Liver (tissue), 9 donors: Measurements from ENCODE around the gene CMTM7. TPM values are rescaled to one million over a fixed set of nuclear protein-coding genes. Genes with fewer than 3 reads are reported as not detected.

ENCODE experiments used
- DNase-seq: peaks from one replicate; pipeline ENCODE4 v3.0.0-alpha.2; 2017; ENCODE audit warnings: low spot score
- H3K27ac ChIP-seq, 2 donors: one replicate each; pipeline ENCODE4 v1.7.0; 2013; ENCODE audit warnings: inconsistent platforms in 2 of 2, low read length in 2 of 2, control low read depth in 1 of 2, low read depth in 1 of 2, mild to moderate bottlenecking in 1 of 2
- H3K27me3 ChIP-seq, 4 donors: one replicate each; pipeline versions ENCODE4 v1.6.1 to v1.7.0; 2013; ENCODE audit warnings: low read length in 3 of 4, inconsistent platforms in 1 of 4, mild to moderate bottlenecking in 1 of 4, moderate library complexity in 1 of 4; ENCODE audit not compliant: control insufficient read depth in 4 of 4, insufficient read depth in 4 of 4
- H3K36me3 ChIP-seq, 4 donors: one replicate each; pipeline versions ENCODE4 v1.6.1 to v1.7.0; 2013; ENCODE audit warnings: low read length in 3 of 4, mild to moderate bottlenecking in 3 of 4, low read depth in 1 of 4, moderate library complexity in 1 of 4; ENCODE audit not compliant: control insufficient read depth in 4 of 4, insufficient read depth in 3 of 4
- H3K4me1 ChIP-seq, 4 donors: one replicate each; pipeline versions ENCODE4 v1.6.1 to v1.7.0; 2013; ENCODE audit warnings: low read length in 3 of 4, mild to moderate bottlenecking in 3 of 4, moderate library complexity in 1 of 4; ENCODE audit not compliant: control insufficient read depth in 4 of 4, insufficient read depth in 4 of 4
- H3K4me3 ChIP-seq, 3 donors: one replicate each; pipeline versions ENCODE4 v1.6.1 to v1.7.0; 2013; ENCODE audit warnings: low read length in 3 of 3, control low read depth in 1 of 3, low read depth in 1 of 3, mild to moderate bottlenecking in 1 of 3
- H3K9ac ChIP-seq, 2 donors: one replicate each; pipeline ENCODE4 v1.7.0; 2013; ENCODE audit warnings: low read length in 2 of 2, mild to moderate bottlenecking in 2 of 2, moderate library complexity in 2 of 2, control low read depth in 1 of 2, low read depth in 1 of 2
- H3K9me3 ChIP-seq, 4 donors: one replicate each; pipeline versions ENCODE4 v1.6.1 to v1.7.0; 2013; ENCODE audit warnings: low read length in 3 of 4; ENCODE audit not compliant: control insufficient read depth in 4 of 4
- EGR1 ChIP-seq, 2 donors: IDR thresholded peaks; 2 replicates each; pipeline ENCODE4 v1.6.1; 2016 to 2018; ENCODE audit warnings: antibody characterized with exemption in 2 of 2, low read depth in 2 of 2
- FOXA1 ChIP-seq: IDR thresholded peaks from 2 replicates; pipeline ENCODE4 v1.6.1; 2016; ENCODE audit warnings: antibody characterized with exemption
- FOXA2 ChIP-seq: IDR thresholded peaks from 2 replicates; pipeline ENCODE4 v1.6.1; 2016; ENCODE audit warnings: antibody characterized with exemption
- GABPA ChIP-seq, 2 donors: IDR thresholded peaks in 1 of 2; conservative IDR thresholded peaks in 1 of 2; 2 replicates each; pipeline ENCODE4 v1.6.1; 2016; ENCODE audit warnings: antibody characterized with exemption in 2 of 2, mild to moderate bottlenecking in 1 of 2, moderate library complexity in 1 of 2
- HNF4G ChIP-seq: IDR thresholded peaks from 2 replicates; pipeline ENCODE4 v1.6.1; 2016; ENCODE audit warnings: antibody characterized with exemption
- JUND ChIP-seq, 2 donors: IDR thresholded peaks; 2 replicates each; pipeline ENCODE4 v1.6.1; 2016; ENCODE audit warnings: antibody characterized with exemption in 2 of 2
- NR2F2 ChIP-seq: IDR thresholded peaks from 2 replicates; pipeline ENCODE4 v1.6.1; 2016; ENCODE audit warnings: antibody characterized with exemption
- RAD21 ChIP-seq, 2 donors: IDR thresholded peaks; 2 replicates each; pipeline ENCODE4 v1.6.1; 2016; ENCODE audit warnings: antibody characterized with exemption in 2 of 2, mild to moderate bottlenecking in 2 of 2
- SP1 ChIP-seq: IDR thresholded peaks from 2 replicates; pipeline ENCODE4 v1.6.1; 2018; ENCODE audit warnings: antibody characterized with exemption, mild to moderate bottlenecking
- TAF1 ChIP-seq: conservative IDR thresholded peaks from 2 replicates; pipeline ENCODE4 v1.6.1; 2016; ENCODE audit warnings: antibody characterized with exemption, mild to moderate bottlenecking
- YY1 ChIP-seq: IDR thresholded peaks from 2 replicates; pipeline ENCODE4 v1.6.1; 2016; ENCODE audit warnings: antibody characterized with exemption, mild to moderate bottlenecking
- WGBS: extraction: QIAGEN DNeasy Blood & Tissue Kit; methylation state at CpG from one replicate; pipeline ENCODE4 v1.1.7; 2013; 5-methylcytosine and 5-hydroxymethylcytosine counted together
- polyA plus RNA-seq, 2 donors: library from polyadenylated mRNA; stranded (reverse) in 1 of 2; unstranded in 1 of 2; fragments of 200-250 nt in 1 of 2; fragments of >200 nt in 1 of 2; fragmentation: Nextera tagmentation in 1 of 2; extraction: Ambion mirVana in 1 of 2; gene quantifications; one replicate each; pipeline versions ENCODE4 v1.2.1 to v1.2.3, GENCODE V29; 2013 to 2015
- total RNA-seq, 2 donors: library from RNA; depleted of rRNA; stranded (reverse); fragments of >200 nt; gene quantifications; one replicate each; pipeline ENCODE4 v1.2.3, GENCODE V29; 2014
- TF ChIP-seq, protein P1 (sequence below): IDR thresholded peaks from 2 replicates; pipeline ENCODE4 v1.6.1; 2016; ENCODE audit warnings: antibody characterized with exemption, mild to moderate bottlenecking
- TF ChIP-seq, protein P2 (sequence below): IDR thresholded peaks from 2 replicates; pipeline ENCODE4 v1.6.1; 2016; ENCODE audit warnings: antibody characterized with exemption
- TF ChIP-seq, protein P3 (sequence below): IDR thresholded peaks from 2 replicates; pipeline ENCODE4 v1.6.1; 2016; ENCODE audit warnings: antibody characterized with exemption
- TF ChIP-seq, protein P4 (sequence below): IDR thresholded peaks from 2 replicates; pipeline ENCODE4 v1.6.1; 2016; ENCODE audit warnings: antibody characterized with exemption
- donor health status: healthy.
- donor health status: healthy.
- donor health status: healthy.
- donor health status: healthy.
- donor health status: healthy.

The CMTM7 gene
- total and polyA plus RNA-seq, 4 donors, result 3.6 to 20.3 (median 4.1) TPM

DNA sequence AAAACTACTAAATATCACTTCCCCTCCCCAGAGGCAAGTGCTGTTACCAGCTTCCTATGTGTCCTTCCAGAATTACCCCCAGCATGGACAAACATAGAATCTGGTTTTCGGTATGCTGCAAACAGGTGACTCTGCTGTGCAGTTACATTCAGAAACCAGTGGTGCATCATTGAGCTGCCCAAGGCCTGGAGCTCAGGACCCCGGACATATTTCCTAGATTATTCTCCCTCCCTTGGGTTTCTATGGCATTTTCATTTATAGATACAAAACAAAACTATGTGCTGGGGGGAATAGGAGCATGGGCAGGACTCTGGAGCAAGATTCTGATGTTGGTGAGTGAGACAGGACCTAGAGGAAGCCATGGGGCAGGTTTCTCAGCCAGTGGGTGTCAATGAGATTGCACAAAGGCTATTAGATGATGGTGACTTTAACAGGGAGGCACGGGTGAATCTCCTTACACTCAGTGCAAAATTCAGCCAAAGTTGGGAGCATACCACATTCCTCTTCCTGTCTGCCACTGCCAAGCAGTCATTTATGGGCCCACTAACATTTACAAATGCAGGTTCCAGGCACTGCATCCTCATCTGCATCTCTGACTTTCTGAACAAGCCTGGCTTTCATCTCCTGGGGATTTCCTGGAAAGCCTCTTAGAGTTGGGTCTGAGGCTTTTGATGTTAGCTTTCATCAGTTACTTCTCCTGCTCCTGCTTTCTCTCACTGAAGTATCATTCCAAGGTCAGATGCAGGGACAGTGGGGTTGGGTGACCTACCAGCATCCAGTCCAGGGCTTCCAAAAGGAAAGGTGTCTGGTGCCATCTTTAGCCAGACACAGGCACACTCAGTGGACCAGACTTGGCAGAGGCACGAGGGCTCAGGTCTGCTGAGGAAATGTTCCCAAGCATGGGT lies 44.5 kb downstream of the CMTM7 start:
- no peak for DNase-seq
- no peak overlapping the region for H3K9ac ChIP-seq
- no peaks in the 10 kb centered on the region for H3K9me3 ChIP-seq
- whole genome bisulfite sequencing, result 86% methylated on average over 4 of the region's 4 CpGs
- H3K4me1 ChIP-seq, result peaks cover 0 to 2% (median 0%) of the 10 kb centered on the region in 4 donors
- no peak overlapping the region for H3K4me3 ChIP-seq
- H3K27me3 ChIP-seq, result no peaks in the 10 kb centered on the region
- TF ChIP-seq, protein P1, sequence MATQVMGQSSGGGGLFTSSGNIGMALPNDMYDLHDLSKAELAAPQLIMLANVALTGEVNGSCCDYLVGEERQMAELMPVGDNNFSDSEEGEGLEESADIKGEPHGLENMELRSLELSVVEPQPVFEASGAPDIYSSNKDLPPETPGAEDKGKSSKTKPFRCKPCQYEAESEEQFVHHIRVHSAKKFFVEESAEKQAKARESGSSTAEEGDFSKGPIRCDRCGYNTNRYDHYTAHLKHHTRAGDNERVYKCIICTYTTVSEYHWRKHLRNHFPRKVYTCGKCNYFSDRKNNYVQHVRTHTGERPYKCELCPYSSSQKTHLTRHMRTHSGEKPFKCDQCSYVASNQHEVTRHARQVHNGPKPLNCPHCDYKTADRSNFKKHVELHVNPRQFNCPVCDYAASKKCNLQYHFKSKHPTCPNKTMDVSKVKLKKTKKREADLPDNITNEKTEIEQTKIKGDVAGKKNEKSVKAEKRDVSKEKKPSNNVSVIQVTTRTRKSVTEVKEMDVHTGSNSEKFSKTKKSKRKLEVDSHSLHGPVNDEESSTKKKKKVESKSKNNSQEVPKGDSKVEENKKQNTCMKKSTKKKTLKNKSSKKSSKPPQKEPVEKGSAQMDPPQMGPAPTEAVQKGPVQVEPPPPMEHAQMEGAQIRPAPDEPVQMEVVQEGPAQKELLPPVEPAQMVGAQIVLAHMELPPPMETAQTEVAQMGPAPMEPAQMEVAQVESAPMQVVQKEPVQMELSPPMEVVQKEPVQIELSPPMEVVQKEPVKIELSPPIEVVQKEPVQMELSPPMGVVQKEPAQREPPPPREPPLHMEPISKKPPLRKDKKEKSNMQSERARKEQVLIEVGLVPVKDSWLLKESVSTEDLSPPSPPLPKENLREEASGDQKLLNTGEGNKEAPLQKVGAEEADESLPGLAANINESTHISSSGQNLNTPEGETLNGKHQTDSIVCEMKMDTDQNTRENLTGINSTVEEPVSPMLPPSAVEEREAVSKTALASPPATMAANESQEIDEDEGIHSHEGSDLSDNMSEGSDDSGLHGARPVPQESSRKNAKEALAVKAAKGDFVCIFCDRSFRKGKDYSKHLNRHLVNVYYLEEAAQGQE, result no peak
- no peak for TF ChIP-seq RAD21 (IDR thresholded peaks at IDR 0.05)
- TF ChIP-seq GABPA (IDR thresholded peaks at IDR 0.05 in 1 of 2, conservative IDR thresholded peaks at IDR 0.05 in 1 of 2), result no peak
- no peak for TF ChIP-seq JUND (IDR thresholded peaks at IDR 0.05)
- TF ChIP-seq NR2F2, result no peak
- no peak for TF ChIP-seq YY1
- no peak overlapping the region for H3K27ac ChIP-seq
- H3K36me3 ChIP-seq, result no peaks in the 10 kb centered on the region

DNA sequence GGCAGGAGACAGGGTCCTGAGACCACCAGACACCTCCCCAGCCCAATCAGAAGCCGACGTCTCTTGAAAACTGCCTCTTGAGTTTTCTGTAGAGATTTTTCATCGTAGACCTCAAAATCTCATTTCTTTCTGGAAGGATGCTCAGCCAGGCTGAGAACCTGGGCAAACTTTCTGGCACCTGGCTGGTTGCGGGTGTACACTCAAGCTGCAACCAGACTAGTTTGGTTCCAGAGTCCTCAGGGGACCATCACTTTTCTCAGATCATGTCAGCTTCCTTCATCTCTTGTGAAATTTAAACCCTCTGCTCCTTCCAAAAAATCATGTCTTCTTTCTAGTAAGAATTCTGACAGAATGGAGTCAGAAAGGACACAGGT lies 45.1 kb downstream of the CMTM7 start:
- H3K27ac ChIP-seq, result no peak overlapping the region
- H3K4me1 ChIP-seq, result peaks cover 0 to 2% (median 0%) of the 10 kb centered on the region in 4 donors

More for the DNA sequence above, 45.1 kb downstream of the CMTM7 start:
- 97% methylated on average over 4 of the region's 4 CpGs for WGBS
- no peaks in the 10 kb centered on the region for H3K9me3 ChIP-seq
- no peaks in the 10 kb centered on the region for H3K27me3 ChIP-seq
- TF ChIP-seq, protein P2, sequence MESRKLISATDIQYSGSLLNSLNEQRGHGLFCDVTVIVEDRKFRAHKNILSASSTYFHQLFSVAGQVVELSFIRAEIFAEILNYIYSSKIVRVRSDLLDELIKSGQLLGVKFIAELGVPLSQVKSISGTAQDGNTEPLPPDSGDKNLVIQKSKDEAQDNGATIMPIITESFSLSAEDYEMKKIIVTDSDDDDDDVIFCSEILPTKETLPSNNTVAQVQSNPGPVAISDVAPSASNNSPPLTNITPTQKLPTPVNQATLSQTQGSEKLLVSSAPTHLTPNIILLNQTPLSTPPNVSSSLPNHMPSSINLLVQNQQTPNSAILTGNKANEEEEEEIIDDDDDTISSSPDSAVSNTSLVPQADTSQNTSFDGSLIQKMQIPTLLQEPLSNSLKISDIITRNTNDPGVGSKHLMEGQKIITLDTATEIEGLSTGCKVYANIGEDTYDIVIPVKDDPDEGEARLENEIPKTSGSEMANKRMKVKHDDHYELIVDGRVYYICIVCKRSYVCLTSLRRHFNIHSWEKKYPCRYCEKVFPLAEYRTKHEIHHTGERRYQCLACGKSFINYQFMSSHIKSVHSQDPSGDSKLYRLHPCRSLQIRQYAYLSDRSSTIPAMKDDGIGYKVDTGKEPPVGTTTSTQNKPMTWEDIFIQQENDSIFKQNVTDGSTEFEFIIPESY, result no peak
- TF ChIP-seq HNF4G (no peak), NR2F2 (no peak), EGR1 (IDR thresholded peaks at IDR 0.05; ENCODE audit: low read depth in 2 of 2) (no peak), FOXA1 (no peak), TAF1 (no peak), RAD21 (IDR thresholded peaks at IDR 0.05) (no peak), JUND (IDR thresholded peaks at IDR 0.05) (no peak), FOXA2 (no peak), YY1 (no peak), SP1 (no peak)
- TF ChIP-seq, protein P1, result no peak
- TF ChIP-seq, protein P3, sequence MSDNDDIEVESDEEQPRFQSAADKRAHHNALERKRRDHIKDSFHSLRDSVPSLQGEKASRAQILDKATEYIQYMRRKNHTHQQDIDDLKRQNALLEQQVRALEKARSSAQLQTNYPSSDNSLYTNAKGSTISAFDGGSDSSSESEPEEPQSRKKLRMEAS, result no peak
- TF ChIP-seq, protein P4, sequence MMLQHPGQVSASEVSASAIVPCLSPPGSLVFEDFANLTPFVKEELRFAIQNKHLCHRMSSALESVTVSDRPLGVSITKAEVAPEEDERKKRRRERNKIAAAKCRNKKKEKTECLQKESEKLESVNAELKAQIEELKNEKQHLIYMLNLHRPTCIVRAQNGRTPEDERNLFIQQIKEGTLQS, result no peak
- H3K9ac ChIP-seq, result no peak overlapping the region
- H3K36me3 ChIP-seq, result no peaks in the 10 kb centered on the region
- H3K4me3 ChIP-seq, result no peak overlapping the region
- DNase-seq, result no peak
